Thyroid gland (tissue), 4 donors: ENCODE results near the gene COL18A1. TPM values are rescaled to one million over a fixed set of nuclear protein-coding genes. Genes with fewer than 3 reads are reported as not detected.

Experiments
- DNase-seq, 2 donors: peaks; one replicate each; pipeline ENCODE4 v3.0.0-alpha.2; 2019
- H3K27ac ChIP-seq, 3 donors: fragments of 200-600 bp; sonication (generic); 1 replicate in 2 of 3; 2 replicates in 1 of 3; pipeline ENCODE4 v1.5.1; 2016 to 2019; ENCODE audit warnings: mild to moderate bottlenecking in 1 of 3, moderate library complexity in 1 of 3
- H3K27me3 ChIP-seq: fragments of 200-600 bp; sonication (generic); one replicate; pipeline ENCODE4 v1.5.1; 2019
- H3K36me3 ChIP-seq, 2 donors: fragments of 200-600 bp; sonication (generic); one replicate each; pipeline ENCODE4 v1.5.1; 2016 to 2019
- H3K4me1 ChIP-seq, 2 donors: fragments of 200-600 bp; sonication (generic); one replicate each; pipeline ENCODE4 v1.5.1; 2017 to 2019
- H3K4me3 ChIP-seq, 3 donors: fragments of 200-600 bp; sonication (generic); replicated peaks in 1 of 3; 1 replicate in 2 of 3; 2 replicates in 1 of 3; pipeline ENCODE4 v1.5.1; 2016; ENCODE audit warnings: mild to moderate bottlenecking in 1 of 3
- H3K9me3 ChIP-seq: fragments of 200-600 bp; sonication (generic); one replicate; pipeline ENCODE4 v1.5.1; 2017
- CTCF ChIP-seq, 6 experiments: fragments of 200-600 bp in 3 of 6; fragments of 450-650 bp in 3 of 6; sonication (generic) in 3 of 6; IDR thresholded peaks; one replicate each; pipeline ENCODE4 v1.5.1; 2016 to 2019; ENCODE audit warnings: antibody characterized with exemption in 6 of 6, mild to moderate bottlenecking in 2 of 6, inconsistent platforms in 1 of 6, moderate library complexity in 1 of 6
- POLR2A ChIP-seq, 2 donors: fragments of 450-650 bp; IDR thresholded peaks; one replicate each; pipeline ENCODE4 v1.6.1; 2017; ENCODE audit warnings: antibody characterized with exemption in 2 of 2, mild to moderate bottlenecking in 2 of 2, moderate library complexity in 1 of 2
- WGBS, 2 donors: methylation state at CpG; one replicate each; pipeline ENCODE4 v1.1.5; 2017; 5-methylcytosine and 5-hydroxymethylcytosine counted together
- intact Hi-C: fragments of 100-400 bp; cut with DNase I; formaldehyde crosslinking; loops from one replicate; pipeline ENCODE4 v1.15.1; 2023
- total RNA-seq, 4 donors: library from RNA; depleted of rRNA; stranded (reverse); fragments of >200 nt; gene quantifications; one replicate each; pipeline ENCODE4 v1.2.3, GENCODE V29; 2016

Gene COL18A1
- total RNA-seq, 4 donors from 2014 or later = 105 to 264 (median 238) TPM

- H3K27ac ChIP-seq = peak overlapping the region; percentile 97 to 99 (median 99)
- H3K4me3 ChIP-seq = no peak overlapping the region
- no peak for DNase-seq
- no peaks in the 10 kb centered on the region for H3K36me3 ChIP-seq
- WGBS, 2 donors = 88 to 92% methylated on average over 13 to 15 of the region's 28 CpGs
- H3K9me3 ChIP-seq = no peaks in the 10 kb centered on the region
- H3K27me3 ChIP-seq = no peaks in the 10 kb centered on the region
- intact Hi-C loops = loop anchor here (10.0 kb wide), 1 partner anchor 87 kb away; no protein-coding TSS in a partner anchor
- peaks cover 38 to 56% of the 10 kb centered on the region in 2 donors for H3K4me1 ChIP-seq
- TF ChIP-seq CTCF (IDR thresholded peaks at IDR 0.05) (no peak), POLR2A (IDR thresholded peaks at IDR 0.05) (no peak)
These were observed 17.1 kb downstream of the COL18A1 start for GRCh38 chr21:45421846-45422775.

- Histone ChIP-seq H3K4me3 (no peak overlapping the region), H3K27ac (peak overlapping the region in 2 of 3 donors; percentile 33 to 97), H3K36me3 (no peaks in the 10 kb centered on the region), H3K27me3 (no peaks in the 10 kb centered on the region), H3K4me1 (peaks cover 38 to 66% of the 10 kb centered on the region in 2 donors), H3K9me3 (no peaks in the 10 kb centered on the region)
- TF ChIP-seq CTCF (IDR thresholded peaks at IDR 0.05) = no peak
- TF ChIP-seq POLR2A (IDR thresholded peaks at IDR 0.05) = no peak
- WGBS, 2 donors = 86 to 93% methylated on average over 12 to 13 of the region's 23 CpGs
- no peak for DNase-seq
- intact Hi-C loops = loop anchor here (10.0 kb wide), 1 partner anchor 89 kb away; no protein-coding TSS in a partner anchor
These were observed 18.4 kb downstream of the COL18A1 start for GRCh38 chr21:45423201-45423955.

- H3K4me1 ChIP-seq = peaks cover 36 to 58% of the 10 kb centered on the region in 2 donors
- TF ChIP-seq POLR2A (IDR thresholded peaks at IDR 0.05) (no peak), CTCF (IDR thresholded peaks at IDR 0.05) (no peak)
- no peak overlapping the region for H3K4me3 ChIP-seq
- H3K36me3 ChIP-seq = no peaks in the 10 kb centered on the region
- no peaks in the 10 kb centered on the region for H3K9me3 ChIP-seq
- 94 to 96% methylated on average over 11 to 19 of the region's 32 CpGs for WGBS, 2 donors
- DNase-seq = no peak
- intact Hi-C loops = loop anchor here (10.0 kb wide), 1 partner anchor 89 kb away; no protein-coding TSS in a partner anchor
- no peaks in the 10 kb centered on the region for H3K27me3 ChIP-seq
- H3K27ac ChIP-seq = peak overlapping the region in 2 of 3 donors; percentile 33 to 44
These were observed 19.2 kb downstream of the COL18A1 start for GRCh38 chr21:45423968-45424853.

- no peak for TF ChIP-seq POLR2A (IDR thresholded peaks at IDR 0.05)
- TF ChIP-seq CTCF (IDR thresholded peaks at IDR 0.05) = no peak
- Histone ChIP-seq H3K9me3 (no peaks in the 10 kb centered on the region), H3K4me1 (peaks cover 26 to 53% of the 10 kb centered on the region in 2 donors), H3K4me3 (no peak overlapping the region), H3K27ac (no peak overlapping the region), H3K27me3 (no peaks in the 10 kb centered on the region), H3K36me3 (no peaks in the 10 kb centered on the region)
- no peak for DNase-seq
- intact Hi-C loops = loop anchor here (10.0 kb wide), 1 partner anchor 90 kb away; no protein-coding TSS in a partner anchor
- 95 to 96% methylated on average over 15 to 35 of the region's 37 CpGs for WGBS, 2 donors
These were observed 20.2 kb downstream of the COL18A1 start for GRCh38 chr21:45424854-45425795.
